ENCODE measurements around the gene TTC39A. TPM values are rescaled to one million over a fixed set of nuclear protein-coding genes. Genes with fewer than 3 reads are reported as not detected.
A peak's percentile ranks its signal among the peaks of the same experiment; 100 is the strongest.

Gene TTC39A
- polyA plus RNA-seq, 3 donors, result 6.4 to 8.0 (median 7.7) TPM

- no peak for DNase-seq (ENCODE audit: extremely low read depth in 1 of 11, low read depth in 9 of 11, low spot score in 4 of 11)
These were observed 8.5 kb downstream of the TTC39A start for GRCh38 chr1:51321924-51322280.

GRCh38 chr1:51320967-51321923, 9.1 kb downstream of the TTC39A start:
- no peak for DNase-seq (ENCODE audit: extremely low read depth in 1 of 11, low read depth in 9 of 11, low spot score in 4 of 11)

GRCh38 chr1:51317798-51318197, 12.6 kb downstream of the TTC39A start:
- DNase-seq (ENCODE audit: extremely low read depth in 1 of 11, low read depth in 9 of 11, low spot score in 4 of 11), result no peak

- DNase-seq (ENCODE audit: extremely low read depth in 1 of 11, low read depth in 9 of 11, low spot score in 4 of 11), result no peak
These were observed 13.6 kb downstream of the TTC39A start for GRCh38 chr1:51316846-51317120.

GRCh38 chr1:51316113-51316845, 14.1 kb downstream of the TTC39A start:
- DNase-seq (ENCODE audit: extremely low read depth in 1 of 11, low read depth in 9 of 11, low spot score in 4 of 11), result no peak

GRCh38 chr1:51314974-51315373, 15.4 kb downstream of the TTC39A start:
- no peak for DNase-seq (ENCODE audit: extremely low read depth in 1 of 11, low read depth in 9 of 11, low spot score in 4 of 11)

GRCh38 chr1:51313961-51314777, 16.2 kb downstream of the TTC39A start:
- DNase-seq (ENCODE audit: extremely low read depth in 1 of 11, low read depth in 9 of 11, low spot score in 4 of 11), result peak in 1 of 11 donors; percentile 45

GRCh38 chr1:51313268-51313852, 17.0 kb downstream of the TTC39A start:
- DNase-seq (ENCODE audit: extremely low read depth in 1 of 11, low read depth in 9 of 11, low spot score in 4 of 11), result no peak

GRCh38 chr1:51312718-51313117, 17.6 kb downstream of the TTC39A start:
- no peak for DNase-seq (ENCODE audit: extremely low read depth in 1 of 11, low read depth in 9 of 11, low spot score in 4 of 11)

- DNase-seq (ENCODE audit: extremely low read depth in 1 of 11, low read depth in 9 of 11, low spot score in 4 of 11), result no peak
These were observed 18.5 kb downstream of the TTC39A start for GRCh38 chr1:51311826-51312225.

- no peak for DNase-seq (ENCODE audit: extremely low read depth in 1 of 11, low read depth in 9 of 11, low spot score in 4 of 11)
These were observed 19.3 kb downstream of the TTC39A start for GRCh38 chr1:51310871-51311613.

- no peak for DNase-seq (ENCODE audit: extremely low read depth in 1 of 11, low read depth in 9 of 11, low spot score in 4 of 11)
These were observed 21.1 kb downstream of the TTC39A start for GRCh38 chr1:51309291-51309690.

GRCh38 chr1:51308636-51309035, 21.7 kb downstream of the TTC39A start:
- no peak for DNase-seq (ENCODE audit: extremely low read depth in 1 of 11, low read depth in 9 of 11, low spot score in 4 of 11)

GRCh38 chr1:51306950-51307349, 23.4 kb downstream of the TTC39A start:
- DNase-seq (ENCODE audit: extremely low read depth in 1 of 11, low read depth in 9 of 11, low spot score in 4 of 11), result no peak

GRCh38 chr1:51305371-51305823, 25.0 kb downstream of the TTC39A start:
- peak in 4 of 11 donors; percentile 40 to 68 (median 48) for DNase-seq (ENCODE audit: extremely low read depth in 1 of 11, low read depth in 9 of 11, low spot score in 4 of 11)

- DNase-seq (ENCODE audit: extremely low read depth in 1 of 11, low read depth in 9 of 11, low spot score in 4 of 11), result no peak
These were observed 26.0 kb downstream of the TTC39A start for GRCh38 chr1:51304360-51304759.

GRCh38 chr1:51303751-51304251, 26.6 kb downstream of the TTC39A start:
- no peak for DNase-seq (ENCODE audit: extremely low read depth in 1 of 11, low read depth in 9 of 11, low spot score in 4 of 11)

- DNase-seq (ENCODE audit: extremely low read depth in 1 of 11, low read depth in 9 of 11, low spot score in 4 of 11), result no peak
These were observed 27.0 kb downstream of the TTC39A start for GRCh38 chr1:51303315-51303714.
